Stimulated activated CD8-positive, alpha-beta memory T cell treated with anti-CD3 and anti-CD28 coated beads, Interleukin-4, amount 100 ng/mL, for 24 hours (primary cell): ENCODE measurements around the gene SERGEF.

Experiments
- DNase-seq: peaks from one replicate; pipeline ENCODE4 v3.0.0-alpha.2; 2020; ENCODE audit warnings: low read depth

Gene SERGEF

GRCh38 chr11:17748761-17749721 lies 263.8 kb downstream of the SERGEF start:
- no peak for DNase-seq

DNA sequence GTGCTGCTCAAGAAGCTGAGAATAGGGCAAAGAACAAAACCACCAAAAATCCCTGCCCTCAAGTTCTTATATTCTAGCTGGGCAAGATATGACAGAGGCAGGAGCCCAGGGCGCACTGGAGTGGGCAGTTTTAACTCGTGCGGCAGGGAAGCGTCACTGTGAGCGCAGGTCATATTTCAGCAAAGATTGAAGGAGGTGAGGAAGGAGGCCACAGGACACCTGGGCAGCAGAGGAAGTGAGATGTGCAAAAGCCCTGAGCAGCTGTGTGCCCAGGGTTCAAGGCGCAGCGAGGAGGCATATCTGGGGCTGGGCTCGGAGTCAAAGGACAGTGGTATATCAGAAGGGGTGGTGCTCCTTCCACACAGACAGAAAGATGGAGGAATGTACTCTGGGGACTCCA lies 264.8 kb downstream of the SERGEF start:
- no peak for DNase-seq

DNA sequence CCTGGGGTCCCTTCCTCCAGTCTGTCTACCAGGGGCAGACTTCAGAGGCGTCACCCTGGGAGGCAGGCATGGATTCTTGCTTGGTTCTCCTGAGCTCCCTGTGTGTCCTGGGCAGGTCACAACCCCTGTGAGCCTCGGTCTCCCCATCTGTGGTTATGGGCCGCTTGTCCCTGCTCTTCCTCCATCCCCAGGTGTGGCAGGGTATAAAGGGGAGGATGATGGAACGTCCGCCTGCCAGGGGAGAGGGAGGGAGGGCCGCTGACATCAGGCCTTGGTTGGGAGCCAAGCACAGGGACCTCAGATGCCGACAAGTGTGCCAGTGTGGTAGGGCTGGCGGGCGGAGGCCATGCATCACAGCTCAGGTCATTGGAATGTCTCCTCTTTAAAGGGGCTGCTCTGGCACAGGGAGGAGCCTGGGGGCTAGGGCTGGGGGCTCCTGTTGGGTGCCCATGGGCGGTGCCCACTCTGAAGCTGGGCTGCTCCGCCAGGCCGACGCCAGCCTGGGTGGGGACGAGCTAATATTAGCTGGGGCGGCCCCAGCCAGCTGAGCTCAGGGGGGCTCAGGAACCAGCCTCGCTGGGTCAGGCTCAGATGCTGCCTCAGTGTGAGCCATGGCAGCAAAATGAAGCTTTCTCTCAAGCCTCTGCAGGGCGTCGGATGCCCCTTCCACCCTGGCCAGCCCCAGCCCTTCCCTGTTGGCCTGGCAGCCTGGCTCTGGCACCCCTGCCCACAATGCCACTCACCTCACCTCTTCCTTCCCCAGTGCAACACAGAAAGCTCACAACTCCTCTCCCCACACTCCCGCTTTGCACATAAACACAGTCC lies 265.5 kb downstream of the SERGEF start:
- no peak for DNase-seq

GRCh38 chr11:17746096-17746495 lies 266.8 kb downstream of the SERGEF start:
- DNase-seq = no peak

DNA sequence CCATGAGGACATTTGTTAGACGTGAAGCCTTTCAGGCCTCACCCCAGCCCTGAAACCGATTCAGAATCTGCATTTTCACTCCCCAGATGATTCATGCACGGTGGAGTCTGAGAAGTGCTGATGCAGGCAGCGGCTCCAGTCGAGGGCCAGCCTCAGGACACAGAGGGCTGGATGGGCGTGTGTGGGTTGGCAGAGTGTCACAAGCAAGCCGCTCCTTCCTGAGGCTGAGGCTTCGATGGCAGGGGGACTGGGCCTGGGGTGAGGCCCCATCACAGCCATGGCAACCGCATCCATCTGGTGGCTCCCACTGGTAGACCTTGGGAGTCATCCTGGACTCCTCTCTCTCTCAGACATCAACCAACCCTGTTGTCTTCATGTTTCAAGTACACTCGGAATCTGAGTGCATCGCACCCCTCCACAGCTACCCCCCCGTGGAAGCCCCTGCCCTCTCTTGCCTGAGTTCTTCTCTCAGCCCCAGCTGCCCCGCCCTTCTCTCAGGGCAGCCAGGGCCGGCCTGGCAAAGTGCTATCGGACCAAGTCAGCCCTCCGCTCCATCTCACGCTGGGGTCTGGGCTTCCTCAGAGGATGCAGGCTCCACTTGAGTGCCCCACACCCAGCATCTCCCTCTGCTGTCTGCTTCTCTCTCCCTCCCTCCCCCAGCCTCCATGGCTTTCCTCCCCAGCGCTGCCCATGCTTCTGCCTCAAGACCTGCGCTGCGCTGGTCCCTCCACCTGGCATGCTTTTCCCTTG lies 267.6 kb downstream of the SERGEF start:
- DNase-seq = no peak

DNA sequence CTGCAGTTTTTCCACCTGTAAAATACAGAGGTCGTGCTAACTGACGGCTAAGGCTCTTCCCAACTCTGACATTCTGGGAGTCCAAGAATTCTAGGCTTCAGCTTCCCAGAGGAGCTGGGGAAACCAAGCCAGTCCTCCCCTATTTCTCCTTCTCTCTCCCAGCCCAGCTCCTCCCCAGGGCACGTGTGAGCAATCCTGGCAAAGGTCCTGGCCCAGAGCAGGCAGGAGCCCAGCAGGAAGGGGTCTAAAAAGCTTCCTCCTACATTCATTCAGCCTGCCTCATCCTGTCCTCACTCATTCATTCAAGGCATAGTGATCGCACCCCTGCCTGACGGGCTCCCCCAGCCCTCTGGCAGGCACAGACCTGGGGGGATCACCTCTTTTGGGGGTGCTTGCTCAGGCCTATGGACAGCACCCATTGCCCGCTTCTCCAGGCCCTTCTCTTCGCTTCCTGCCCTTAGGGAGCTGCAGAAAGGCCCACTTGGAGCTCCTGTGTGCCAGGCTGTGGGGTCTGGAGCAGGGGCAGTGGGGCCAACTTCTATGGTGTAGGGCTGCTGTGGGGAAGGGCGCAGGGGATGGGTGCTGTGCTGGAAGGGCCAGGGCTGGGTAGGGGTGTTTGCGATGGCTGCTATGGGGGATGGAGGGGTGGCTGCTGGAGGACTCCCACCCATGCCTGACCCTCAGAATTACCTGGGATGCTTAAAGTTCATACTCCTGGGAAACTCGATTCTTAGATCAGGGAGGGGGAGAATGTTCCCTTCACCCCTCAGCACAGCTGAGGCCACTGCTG lies 268.5 kb downstream of the SERGEF start:
- DNase-seq = no peak

GRCh38 chr11:17743808-17744119 lies 269.1 kb downstream of the SERGEF start:
- DNase-seq = no peak

- DNase-seq = no peak
Measured at GRCh38 chr11:17743026-17743807, 269.6 kb downstream of the SERGEF start.

DNA sequence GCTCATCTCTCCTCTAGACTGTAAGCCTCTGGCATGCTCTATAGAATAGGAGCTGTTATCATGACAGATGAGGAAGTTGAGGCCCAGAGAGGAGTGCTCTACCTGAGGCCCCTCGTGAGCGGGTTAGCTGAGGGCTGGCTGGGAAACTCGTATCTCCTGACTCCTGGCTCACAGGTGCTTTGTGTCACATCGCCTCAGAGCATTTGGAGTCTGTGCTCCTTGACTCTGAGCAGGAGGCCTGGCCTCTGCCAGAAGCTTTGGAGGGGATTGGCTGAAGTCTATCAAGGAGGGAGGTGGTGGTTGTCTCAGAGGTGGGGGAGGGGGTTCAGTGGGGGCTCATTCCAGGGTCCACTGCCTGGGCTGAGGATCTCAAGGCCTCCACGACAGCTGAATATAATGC lies 270.8 kb downstream of the SERGEF start:
- DNase-seq = no peak

DNA sequence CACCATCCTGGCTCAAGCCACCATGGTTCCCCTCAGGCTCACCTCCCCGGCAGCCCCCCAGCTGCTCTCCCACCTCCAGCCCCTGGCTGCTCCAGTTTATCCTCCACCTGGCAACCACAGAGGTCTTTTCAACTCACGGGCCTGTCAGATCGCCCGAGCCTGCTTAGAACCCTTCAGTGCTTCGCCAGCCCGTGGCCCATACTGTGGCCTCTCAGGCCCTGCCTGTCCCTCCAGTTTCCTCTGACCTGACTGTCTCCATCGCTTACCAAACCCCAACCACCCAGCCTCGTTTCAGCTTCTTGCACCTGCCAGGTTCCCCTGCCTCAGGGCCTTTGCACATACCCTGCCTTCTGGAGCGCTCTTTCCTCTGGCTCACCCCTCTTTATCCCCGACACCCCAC lies 271.4 kb downstream of the SERGEF start:
- no peak for DNase-seq

DNA sequence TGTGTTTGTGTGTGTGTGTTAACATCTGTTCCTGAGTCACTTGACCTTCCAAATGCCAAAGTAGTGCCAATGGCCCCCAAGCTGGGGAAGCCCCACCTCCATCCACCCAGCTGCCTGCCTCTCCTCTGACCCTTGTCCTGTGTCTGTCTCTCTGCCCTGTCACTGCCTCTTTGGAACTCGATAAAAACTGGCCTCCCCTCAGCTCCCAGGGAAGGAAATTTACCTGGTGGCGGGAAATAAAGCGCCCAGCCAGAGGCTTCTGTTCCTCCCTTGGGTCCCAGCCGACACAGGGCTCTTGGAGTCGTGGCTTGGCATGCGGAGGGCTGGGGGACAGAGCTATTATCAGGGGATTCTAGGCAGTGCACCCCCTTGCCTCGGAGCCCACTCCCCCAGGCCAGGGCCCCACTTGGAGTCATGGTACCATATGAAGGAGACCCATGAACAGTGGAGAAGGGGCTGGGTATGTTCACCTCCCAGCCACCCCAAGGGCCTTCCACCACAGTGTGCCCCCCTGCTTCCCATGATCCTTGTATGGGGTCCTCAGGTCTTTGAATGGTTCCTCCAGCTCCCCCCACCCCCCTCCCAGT lies 272.1 kb downstream of the SERGEF start:
- no peak for DNase-seq

- DNase-seq = no peak
Measured at GRCh38 chr11:17739945-17740338, 272.9 kb downstream of the SERGEF start.

DNA sequence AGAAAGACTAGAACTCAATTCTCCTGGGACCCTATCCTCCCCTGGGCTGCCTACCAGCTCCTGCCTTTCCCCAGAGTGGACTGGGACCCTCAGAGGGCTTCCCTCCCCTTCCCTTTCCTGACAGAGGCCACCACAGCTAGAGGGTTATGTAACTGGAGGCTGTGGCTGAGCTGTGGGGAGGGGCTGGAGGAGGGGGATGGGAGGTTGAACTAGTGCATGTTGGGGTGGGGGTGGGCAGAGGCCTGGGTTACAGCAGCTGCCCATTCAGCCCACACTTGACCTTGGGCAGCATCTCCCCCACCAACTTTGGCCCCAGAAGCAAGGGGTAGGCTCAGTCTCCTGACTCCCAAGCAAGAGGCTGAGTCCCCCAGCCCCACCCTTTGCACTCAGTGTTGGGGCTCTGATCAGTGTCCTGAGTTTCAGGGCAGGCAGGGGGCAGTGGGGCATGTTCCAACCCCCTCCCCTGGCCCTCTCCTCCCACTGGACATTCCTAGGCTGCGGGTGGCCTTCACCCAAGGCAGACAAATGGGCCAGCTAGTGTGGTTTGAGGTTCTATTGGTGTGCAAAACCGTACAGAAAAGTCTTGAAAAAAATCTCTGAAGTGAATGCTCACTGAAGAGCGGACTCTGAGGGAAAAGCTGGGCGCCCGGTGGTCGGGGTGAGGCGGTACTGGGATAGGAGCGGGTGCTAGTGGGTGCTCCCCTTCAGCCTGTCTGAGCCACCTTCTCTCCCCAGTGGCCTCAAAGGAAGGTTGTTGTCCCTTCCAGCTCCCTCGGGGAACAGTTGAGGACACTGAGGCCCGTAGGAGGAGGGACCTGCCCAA lies 274.5 kb downstream of the SERGEF start:
- no peak for DNase-seq
